Measurements from ENCODE around the gene HLA-DOA.

Gene HLA-DOA

GRCh38 chr6:32979720-32980487 is 29.5 kb downstream of the HLA-DOA start:
- TF ChIP-seq ZNF48 (tag by site-specific recombination; IDR thresholded peaks at IDR 0.05), result no peak
- no peak for TF ChIP-seq ZNF777 (tag by site-specific recombination; IDR thresholded peaks at IDR 0.05; ENCODE audit: borderline replicate concordance)
- no peak for TF ChIP-seq ZNF175 (tag by site-specific recombination; IDR thresholded peaks at IDR 0.05)
- peak; percentile 56; the same call in 1 of the 2 replicates for TF ChIP-seq OSR2 (tag by site-specific recombination; IDR thresholded peaks at IDR 0.05)
- H3K4me3 ChIP-seq (ENCODE audit: low read depth, low read length), result no peak overlapping the region
- no peaks in the 10 kb centered on the region for H3K9me3 ChIP-seq (ENCODE audit: control insufficient read depth, insufficient read depth, low read depth, low read length)
- peaks cover 33% of the 10 kb centered on the region for H3K4me1 ChIP-seq (ENCODE audit: control insufficient read depth, insufficient read depth, low read length)
- peaks cover 64 to 68% of the 10 kb centered on the region in 2 experiments for H3K36me3 ChIP-seq (ENCODE audit: control insufficient read depth in 2 of 2, insufficient read depth in 1 of 2, low read length in 2 of 2)
- POLR2A ChIA-PET, result interaction anchor here (1.1 to 7.7 kb wide), 4 partner anchors 9 to 297 kb away, joined by 3 to 405 read pairs (median 8); partner anchors contain the start of genes B3GALT4 and BRD2
- peak overlapping the region; percentile 51 for H3K27ac ChIP-seq (ENCODE audit: extremely low read depth, low read depth, low read length)
- CTCF ChIA-PET, result interaction anchor here (0.5 to 11.4 kb wide), 17 partner anchors 8 to 168 kb away, joined by 3 to 250 read pairs (median 4); partner anchors contain the start of genes HLA-DMA, HLA-DMB, PSMB9 and TAP1

- Histone ChIP-seq H3K36me3 (ENCODE audit: control insufficient read depth in 2 of 2, insufficient read depth in 1 of 2, low read length in 2 of 2) (peaks cover 78 to 88% of the 10 kb centered on the region in 2 experiments), H3K4me1 (ENCODE audit: control insufficient read depth, insufficient read depth, low read length) (peaks cover 33% of the 10 kb centered on the region), H3K4me3 (ENCODE audit: low read depth, low read length) (peak overlapping the region; percentile 8; the same call in 1 of the 2 replicates), H3K9me3 (ENCODE audit: control insufficient read depth, insufficient read depth, low read depth, low read length) (no peaks in the 10 kb centered on the region), H3K27ac (ENCODE audit: extremely low read depth, low read depth, low read length) (peak overlapping the region; percentile 39; the same call in 1 of the 2 replicates)
- TF ChIP-seq ZEB2 (tag by site-specific recombination; IDR thresholded peaks at IDR 0.05), result 0 out of 2 replicates have a peak, but pooled peaks have one; percentile 10
- TF ChIP-seq ZNF513 (tag by site-specific recombination; IDR thresholded peaks at IDR 0.05), result no peak
- TF ChIP-seq PRDM6 (tag by site-specific recombination; IDR thresholded peaks at IDR 0.05), result peak; percentile 30; the same call in 1 of the 2 replicates
- no peak for TF ChIP-seq ZSCAN4 (tag by site-specific recombination; IDR thresholded peaks at IDR 0.05)
- peak; percentile 26; the same call in 1 of the 2 replicates for TF ChIP-seq KLF9 (tag by site-specific recombination; IDR thresholded peaks at IDR 0.05; ENCODE audit: low read depth)
- TF ChIP-seq ZNF366 (tag by site-specific recombination; conservative IDR thresholded peaks at IDR 0.05), result peak; percentile 49
- TF ChIP-seq KLF8 (tag by site-specific recombination; IDR thresholded peaks at IDR 0.05), result peak; percentile 42; the same call in 1 of the 2 replicates
- 0 out of 2 replicates have a peak, but pooled peaks have one; percentile 11 for TF ChIP-seq EGR2 (tag by site-specific recombination; IDR thresholded peaks at IDR 0.05; ENCODE audit: low read depth)
- POLR2A ChIA-PET, result interaction anchor here (0.9 to 2.7 kb wide), 4 partner anchors 9 to 140 kb away, joined by 3 to 9 read pairs (median 6); partner anchors contain the start of genes BRD2 and TAP2
- CTCF ChIA-PET, result interaction anchor here (0.7 to 18.0 kb wide), 6 partner anchors 9 to 92 kb away, joined by 3 to 344 read pairs (median 6); partner anchors contain the start of gene HLA-DMA
Measured at GRCh38 chr6:32977953-32978324, 31.5 kb downstream of the HLA-DOA start.

GRCh38 chr6:32977272-32977952 is 32.0 kb downstream of the HLA-DOA start:
- Histone ChIP-seq H3K9me3 (ENCODE audit: control insufficient read depth, insufficient read depth, low read depth, low read length) (no peaks in the 10 kb centered on the region), H3K4me1 (ENCODE audit: control insufficient read depth, insufficient read depth, low read length) (peaks cover 33% of the 10 kb centered on the region), H3K36me3 (ENCODE audit: control insufficient read depth in 2 of 2, insufficient read depth in 1 of 2, low read length in 2 of 2) (peaks cover 78 to 93% of the 10 kb centered on the region in 2 experiments), H3K27ac (ENCODE audit: extremely low read depth, low read depth, low read length) (peak overlapping the region; percentile 39; the same call in 1 of the 2 replicates), H3K4me3 (ENCODE audit: low read depth, low read length) (peak overlapping the region; percentile 10)
- CTCF ChIA-PET, result interaction anchor here (0.7 to 18.0 kb wide), 6 partner anchors 9 to 92 kb away, joined by 3 to 344 read pairs (median 6); partner anchors contain the start of gene HLA-DMA
- POLR2A ChIA-PET, result interaction anchor here (0.9 to 2.7 kb wide), 4 partner anchors 9 to 139 kb away, joined by 3 to 9 read pairs (median 6); partner anchors contain the start of genes BRD2 and TAP2
- TF ChIP-seq ZNF600 (tag by site-specific recombination; IDR thresholded peaks at IDR 0.05), result 0 out of 2 replicates have a peak, but pooled peaks have one; percentile 15
- no peak for TF ChIP-seq TCF7L2 (IDR thresholded peaks at IDR 0.05; ENCODE audit: borderline replicate concordance, low read depth, low read length)
- TF ChIP-seq ZFHX2 (tag by site-specific recombination; conservative IDR thresholded peaks at IDR 0.05), result no peak
- peak; percentile 86 for TF ChIP-seq ZNF121 (tag by site-specific recombination; IDR thresholded peaks at IDR 0.05)
- no peak for TF ChIP-seq BCL6B (tag by site-specific recombination; IDR thresholded peaks at IDR 0.05)
- TF ChIP-seq PRDM1 (tag by site-specific recombination; IDR thresholded peaks at IDR 0.05), result peak; percentile 83
- peak; percentile 15; the same call in 1 of the 2 replicates for TF ChIP-seq ZNF146 (tag by site-specific recombination; IDR thresholded peaks at IDR 0.05)
- peak; percentile 99 for TF ChIP-seq ZNF513 (tag by site-specific recombination; IDR thresholded peaks at IDR 0.05)
- TF ChIP-seq SCRT1 (tag by site-specific recombination; IDR thresholded peaks at IDR 0.05; ENCODE audit: borderline replicate concordance), result 0 out of 2 replicates have a peak, but pooled peaks have one; percentile 18
